K562 (cell line): ENCODE data around the gene ZC3H18. TPM values are rescaled to one million over a fixed set of nuclear protein-coding genes. Genes with fewer than 3 reads are reported as not detected.

ENCODE experiments used
- ARID1B ChIP-seq: fragments of 450-650 bp; IDR thresholded peaks from 2 replicates; pipeline ENCODE4 v1.6.1; 2016; ENCODE audit warnings: antibody characterized with exemption, mild to moderate bottlenecking, inconsistent platforms
- CBX1 ChIP-seq: sonication (generic); IDR thresholded peaks from 2 replicates; pipeline ENCODE4 v1.6.1; 2016; ENCODE audit warnings: antibody characterized with exemption, low read depth, mild to moderate bottlenecking
- ETS2 ChIP-seq: IDR thresholded peaks from 2 replicates; pipeline ENCODE4 v1.6.1; 2016; ENCODE audit warnings: borderline replicate concordance, missing genetic modification characterization, mild to moderate bottlenecking, moderate library complexity, missing compliant biosample characterization; ENCODE audit not compliant: poor library complexity, severe bottlenecking
- HDAC6 ChIP-seq: IDR thresholded peaks from 2 replicates; pipeline ENCODE4 v1.6.1; 2012; ENCODE audit warnings: low read depth, mild to moderate bottlenecking, control low read depth, inconsistent platforms, low read length, moderate library complexity
- HSF4 ChIP-seq: fragments of 250-450 bp; sonication (Bioruptor Pico); IDR thresholded peaks from 2 replicates; pipeline ENCODE4 v2.1.2; 2022; ENCODE audit warnings: mild to moderate bottlenecking, moderate library complexity, borderline replicate concordance
- PHF21A ChIP-seq: fragments of 450-650 bp; IDR thresholded peaks from 2 replicates; pipeline ENCODE4 v1.6.1; 2017; ENCODE audit warnings: low read depth, borderline replicate concordance
- RERE ChIP-seq: sonication (generic); formaldehyde crosslinking; IDR thresholded peaks from 2 replicates; pipeline ENCODE4 v1.8.0; 2023; ENCODE audit warnings: missing genetic modification reagents, mild to moderate bottlenecking, borderline replicate concordance
- SP2 ChIP-seq: IDR thresholded peaks from 2 replicates; pipeline ENCODE4 v1.6.1; 2011; ENCODE audit warnings: mild to moderate bottlenecking, low read depth, low read length, moderate library complexity; ENCODE audit not compliant: poor library complexity, severe bottlenecking; ENCODE audit errors: extremely low read depth
- SREBF1 ChIP-seq: fragments of 150-350 bp; IDR thresholded peaks from 2 replicates; pipeline ENCODE4 v1.6.1; 2014; ENCODE audit warnings: antibody characterized with exemption, low read depth, low read length, borderline replicate concordance
- STAT5B ChIP-seq: fragments of 250-450 bp; sonication (Bioruptor Pico); IDR thresholded peaks from 2 replicates; pipeline ENCODE4 v1.8.0; 2021; ENCODE audit warnings: mild to moderate bottlenecking, inconsistent platforms
- UBTF ChIP-seq, 2 experiments: IDR thresholded peaks; 2 replicates each; pipeline ENCODE4 v1.6.1; 2012; ENCODE audit warnings: improper control_type of control experiment in 2 of 2, low read depth in 2 of 2, low read length in 2 of 2, borderline replicate concordance in 1 of 2
- ZBTB5 ChIP-seq: fragments of 450-650 bp; IDR thresholded peaks from 2 replicates; pipeline ENCODE4 v1.6.1; 2017; ENCODE audit warnings: antibody characterized with exemption
- ZC3H4 ChIP-seq: sonication (generic); formaldehyde crosslinking; IDR thresholded peaks from 2 replicates; pipeline ENCODE4 v1.9.0; 2021; ENCODE audit warnings: missing genetic modification reagents, borderline replicate concordance
- ZNF444 ChIP-seq: fragments of 250-450 bp; sonication (Bioruptor Pico); IDR thresholded peaks from 2 replicates; pipeline ENCODE4 v1.4.0; 2020; ENCODE audit warnings: mild to moderate bottlenecking, moderate library complexity
- ZNF764 ChIP-seq: fragments of 250-450 bp; sonication (Bioruptor Pico); IDR thresholded peaks from 2 replicates; pipeline ENCODE4 v1.4.0; 2020; ENCODE audit warnings: low read depth, mild to moderate bottlenecking, moderate library complexity
- polyA plus RNA-seq, 8 experiments: library from polyadenylated mRNA; depleted of rRNA in 4 of 8; stranded (reverse) in 5 of 8; unstranded in 3 of 8; fragments of >200 nt; fragmentation: Nextera tagmentation in 2 of 8; fragmentation: Illumina TruSeq in 1 of 8; extraction: Ambion mirVana in 2 of 8; extraction: Trizol in 1 of 8; gene quantifications; 2 replicates each; pipeline versions ENCODE4 v1.2.1 to v1.2.3, GENCODE V29; 2011 to 2014; ENCODE audit warnings: inconsistent platforms in 1 of 8, missing spikeins in 1 of 8
- total RNA-seq, 7 experiments: library from RNA; depleted of rRNA in 6 of 7; stranded (reverse); fragments of >200 nt in 6 of 7; fragmentation: Illumina TruSeq in 2 of 7; extraction: Trizol in 2 of 7; gene quantifications; 2 replicates each; pipeline versions ENCODE4 v1.2.1 to v1.2.3, GENCODE V29; 2011 to 2021; ENCODE audit warnings: low replicate concordance in 1 of 7
- TF ChIP-seq, protein P1 (sequence below): sonication (generic); formaldehyde crosslinking; IDR thresholded peaks from 2 replicates; pipeline ENCODE4 v1.8.0; 2022; ENCODE audit warnings: missing genetic modification reagents, mild to moderate bottlenecking, borderline replicate concordance

ZC3H18 gene
- total and polyA plus RNA-seq, 9 of the 15 experiments (the other 6 are each of a cell fraction or from before 2014, with no cell fraction given), result 1.7 to 88.7 (median 26.9) TPM

- no peak for TF ChIP-seq ZBTB5
- TF ChIP-seq UBTF (IDR thresholded peaks at IDR 0.05; ENCODE audit: borderline replicate concordance in 1 of 2, low read depth in 2 of 2, low read length in 2 of 2), result no peak
- TF ChIP-seq STAT5B (CRISPR knock-in tag), result no peak
- no peak for TF ChIP-seq CBX1
- no peak for TF ChIP-seq PHF21A
- peak; percentile 94; the same call in 1 of the 2 replicates for TF ChIP-seq SREBF1
- TF ChIP-seq, protein P1, sequence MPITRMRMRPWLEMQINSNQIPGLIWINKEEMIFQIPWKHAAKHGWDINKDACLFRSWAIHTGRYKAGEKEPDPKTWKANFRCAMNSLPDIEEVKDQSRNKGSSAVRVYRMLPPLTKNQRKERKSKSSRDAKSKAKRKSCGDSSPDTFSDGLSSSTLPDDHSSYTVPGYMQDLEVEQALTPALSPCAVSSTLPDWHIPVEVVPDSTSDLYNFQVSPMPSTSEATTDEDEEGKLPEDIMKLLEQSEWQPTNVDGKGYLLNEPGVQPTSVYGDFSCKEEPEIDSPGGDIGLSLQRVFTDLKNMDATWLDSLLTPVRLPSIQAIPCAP (CRISPR knock-in tag), result peak; percentile 96; the same call in 1 of the 2 replicates
- TF ChIP-seq ETS2, result no peak
- no peak for TF ChIP-seq HDAC6
- TF ChIP-seq ZC3H4 (CRISPR knock-in tag), result no peak; the same call in 1 of the 2 replicates
- peak; percentile 98; the same call in 1 of the 2 replicates for TF ChIP-seq RERE (CRISPR knock-in tag)
- TF ChIP-seq HSF4 (CRISPR knock-in tag), result no peak
- no peak for TF ChIP-seq ARID1B
- TF ChIP-seq ZNF444 (CRISPR knock-in tag), result no peak
- TF ChIP-seq SP2, result no peak
- no peak for TF ChIP-seq ZNF764
These were observed 9.3 kb upstream of the ZC3H18 start (continued) for GRCh38 chr16:88560714-88561484.
